Activated gamma-delta T cell treated with anti-CD3 and anti-CD28 coated beads, Interleukin-2, amount 50 U/mL, for 16 hours (primary cell): Measurements from ENCODE around the gene IRF4.

Experiments used
- DNase-seq: peaks from one replicate; pipeline ENCODE4 v3.0.0-alpha.2; 2020; ENCODE audit warnings: low read depth

The IRF4 gene

DNA sequence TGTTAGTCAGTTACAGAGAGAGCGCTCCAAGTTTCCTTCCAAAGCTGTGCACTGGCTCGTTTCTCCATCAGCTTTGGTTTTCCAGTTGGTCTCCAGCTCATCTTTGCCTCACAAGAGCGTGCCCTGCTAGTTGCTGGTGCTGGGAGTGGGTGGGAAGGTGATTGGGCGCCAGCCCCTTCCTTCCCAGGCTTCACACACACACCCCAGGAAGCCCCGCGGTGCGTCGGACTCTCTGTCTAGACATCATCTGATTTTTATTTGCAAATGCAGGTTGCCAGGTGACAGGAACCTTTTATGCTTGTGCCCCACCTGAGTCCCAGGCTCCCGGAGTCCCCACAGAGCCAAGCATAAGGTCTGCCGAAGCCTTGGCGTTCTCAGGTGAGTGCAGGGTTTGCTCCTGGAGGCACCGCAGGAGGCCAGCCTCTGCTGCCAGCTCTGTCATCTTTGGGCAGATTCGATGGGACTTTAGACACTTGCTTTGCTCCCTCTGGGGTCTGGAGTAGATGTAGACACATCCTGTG, 7.1 kb downstream of the IRF4 start:
- no peak for DNase-seq

DNA sequence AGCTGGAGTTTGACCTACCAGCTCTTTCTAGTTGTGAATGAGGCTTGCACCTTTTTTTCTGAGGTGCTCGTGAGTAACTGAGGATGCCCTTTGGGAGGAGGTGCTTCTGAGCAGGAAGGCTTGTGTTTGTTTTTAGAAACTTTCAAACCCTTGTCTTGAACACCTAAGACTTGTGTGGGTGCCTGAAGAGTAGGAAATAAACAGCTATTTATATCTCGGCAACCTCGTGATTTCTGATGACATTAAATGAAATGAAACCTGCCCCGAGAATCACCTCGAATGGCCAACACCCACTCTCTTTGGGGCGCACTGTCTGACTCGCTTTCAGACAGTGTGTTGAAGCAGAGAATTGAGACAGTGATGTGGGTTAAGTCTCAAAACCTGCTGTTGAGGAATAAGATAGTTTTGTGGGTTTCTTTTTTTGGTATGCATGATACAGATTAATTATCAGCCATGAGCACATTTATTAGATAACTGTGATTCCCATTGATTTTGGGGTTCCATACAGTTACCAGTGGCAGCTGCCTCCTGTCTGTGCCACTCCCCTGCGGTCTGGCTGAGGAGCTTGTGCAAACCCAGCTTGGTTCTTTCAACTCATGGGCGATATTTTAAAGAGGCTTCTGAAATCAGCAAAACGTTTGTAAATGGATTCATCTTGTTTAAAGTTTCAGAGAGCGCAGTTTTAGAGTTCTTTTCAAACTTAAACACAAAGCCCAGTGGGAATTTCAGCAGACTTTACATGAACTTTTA, 8.4 kb downstream of the IRF4 start:
- no peak for DNase-seq

DNA sequence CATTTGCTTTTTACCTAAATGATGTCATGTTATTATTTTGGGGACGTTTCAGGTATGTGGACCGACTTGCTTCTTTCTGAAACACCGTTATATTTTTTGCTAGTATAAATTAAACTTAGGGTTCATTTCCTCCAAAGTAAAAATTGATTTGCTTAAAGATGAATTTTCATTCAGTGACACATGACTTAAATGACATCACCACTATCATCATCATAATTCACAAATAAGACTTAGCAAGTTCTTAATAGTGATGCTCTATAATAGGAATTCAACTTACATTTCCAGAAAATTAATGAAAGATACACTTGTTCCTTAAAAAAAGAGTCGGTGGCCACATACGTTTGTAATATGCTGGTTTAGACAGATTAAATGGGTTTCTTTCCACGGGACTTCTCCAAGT, 9.3 kb downstream of the IRF4 start:
- no peak for DNase-seq

DNA sequence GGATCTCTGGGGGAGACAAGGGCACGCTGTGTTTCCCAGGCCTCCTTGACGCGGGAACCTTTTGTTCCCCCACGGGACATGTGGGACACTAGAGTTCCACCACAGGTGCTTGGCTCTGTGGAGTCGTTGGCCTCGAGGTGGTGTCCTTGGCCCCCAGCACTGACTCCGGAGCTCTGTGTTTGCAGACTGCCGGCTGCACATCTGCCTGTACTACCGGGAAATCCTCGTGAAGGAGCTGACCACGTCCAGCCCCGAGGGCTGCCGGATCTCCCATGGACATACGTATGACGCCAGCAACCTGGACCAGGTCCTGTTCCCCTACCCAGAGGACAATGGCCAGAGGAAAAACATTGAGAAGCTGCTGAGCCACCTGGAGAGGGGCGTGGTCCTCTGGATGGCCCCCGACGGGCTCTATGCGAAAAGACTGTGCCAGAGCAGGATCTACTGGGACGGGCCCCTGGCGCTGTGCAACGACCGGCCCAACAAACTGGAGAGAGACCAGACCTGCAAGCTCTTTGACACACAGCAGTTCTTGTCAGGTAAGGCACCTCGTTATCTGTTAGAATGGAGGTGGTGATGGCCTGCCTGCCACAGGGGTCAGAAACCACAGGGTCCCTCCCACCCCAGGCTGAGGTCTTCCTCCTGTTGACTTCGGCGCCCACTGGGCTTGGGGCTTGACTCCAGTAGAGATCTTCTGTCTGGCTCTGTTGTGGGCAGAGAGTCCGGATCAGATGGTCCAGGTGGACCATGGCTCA, 9.9 kb downstream of the IRF4 start:
- DNase-seq = no peak

DNA sequence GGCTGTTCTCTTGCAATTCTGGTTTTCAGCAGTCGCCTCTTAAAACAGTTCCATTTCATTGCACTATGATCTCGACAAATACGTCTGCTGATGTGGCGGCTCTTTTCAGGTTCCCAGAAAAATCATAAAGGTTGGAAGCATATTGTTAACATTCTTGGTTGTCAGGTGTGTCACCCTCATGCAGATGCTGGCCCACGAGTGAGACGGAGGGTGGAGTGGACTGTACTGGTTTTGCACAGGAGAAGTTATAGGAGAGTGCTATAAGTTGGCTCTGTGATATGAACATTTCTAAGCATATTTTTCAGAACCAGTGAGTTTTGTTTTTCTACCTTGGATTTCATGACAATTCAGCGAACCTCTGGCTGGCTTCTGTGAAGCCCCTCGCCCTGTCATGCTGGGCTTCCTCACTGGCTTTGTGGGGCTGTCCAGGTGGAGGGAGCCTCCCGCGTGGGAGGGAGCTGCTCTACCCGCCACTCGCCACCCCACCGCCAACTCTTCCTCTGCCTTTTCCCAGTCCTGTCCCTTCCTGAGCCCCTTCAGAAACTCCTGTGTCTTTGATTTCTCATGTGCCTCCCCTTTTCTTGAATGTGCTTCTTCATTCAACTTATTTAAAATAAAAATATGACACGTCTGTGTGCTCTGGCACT, 10.6 kb downstream of the IRF4 start:
- no peak for DNase-seq

DNA sequence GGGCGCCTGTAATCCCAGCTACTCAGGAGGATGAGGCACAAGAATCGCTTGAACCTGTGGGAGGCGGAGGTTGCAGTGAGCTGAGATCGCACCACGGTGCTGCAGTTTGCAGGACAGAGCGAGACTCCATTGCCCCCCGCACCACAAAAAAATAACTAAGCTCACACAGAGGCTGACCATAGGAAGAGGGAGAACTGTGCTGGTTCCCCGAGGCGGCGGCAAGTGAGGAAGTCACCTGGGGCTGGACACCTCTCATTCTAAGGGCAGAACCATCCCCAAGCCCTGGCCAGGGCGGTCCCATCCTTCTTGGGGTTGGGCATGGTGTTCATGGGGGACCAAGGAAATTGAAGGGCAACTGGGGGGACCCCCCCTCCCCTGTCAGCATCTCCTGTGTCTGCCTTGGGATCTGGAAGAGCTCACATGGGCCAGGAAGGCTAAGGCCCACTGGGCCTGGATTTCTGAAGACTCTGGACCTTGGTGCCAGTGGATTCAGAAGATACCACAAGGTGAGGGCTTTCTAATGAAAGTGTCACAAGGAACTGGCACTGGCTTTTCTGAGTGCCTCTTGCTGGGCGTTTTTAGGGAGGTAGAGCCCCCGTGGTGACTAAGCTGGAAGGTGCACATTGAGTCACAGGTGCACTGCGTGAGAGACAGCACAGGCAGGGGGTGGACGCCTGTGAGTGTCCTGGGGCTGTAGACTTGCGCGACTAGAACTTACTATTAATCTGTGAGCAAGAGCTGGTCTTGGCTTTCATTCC, 11.5 kb downstream of the IRF4 start:
- no peak for DNase-seq

DNA sequence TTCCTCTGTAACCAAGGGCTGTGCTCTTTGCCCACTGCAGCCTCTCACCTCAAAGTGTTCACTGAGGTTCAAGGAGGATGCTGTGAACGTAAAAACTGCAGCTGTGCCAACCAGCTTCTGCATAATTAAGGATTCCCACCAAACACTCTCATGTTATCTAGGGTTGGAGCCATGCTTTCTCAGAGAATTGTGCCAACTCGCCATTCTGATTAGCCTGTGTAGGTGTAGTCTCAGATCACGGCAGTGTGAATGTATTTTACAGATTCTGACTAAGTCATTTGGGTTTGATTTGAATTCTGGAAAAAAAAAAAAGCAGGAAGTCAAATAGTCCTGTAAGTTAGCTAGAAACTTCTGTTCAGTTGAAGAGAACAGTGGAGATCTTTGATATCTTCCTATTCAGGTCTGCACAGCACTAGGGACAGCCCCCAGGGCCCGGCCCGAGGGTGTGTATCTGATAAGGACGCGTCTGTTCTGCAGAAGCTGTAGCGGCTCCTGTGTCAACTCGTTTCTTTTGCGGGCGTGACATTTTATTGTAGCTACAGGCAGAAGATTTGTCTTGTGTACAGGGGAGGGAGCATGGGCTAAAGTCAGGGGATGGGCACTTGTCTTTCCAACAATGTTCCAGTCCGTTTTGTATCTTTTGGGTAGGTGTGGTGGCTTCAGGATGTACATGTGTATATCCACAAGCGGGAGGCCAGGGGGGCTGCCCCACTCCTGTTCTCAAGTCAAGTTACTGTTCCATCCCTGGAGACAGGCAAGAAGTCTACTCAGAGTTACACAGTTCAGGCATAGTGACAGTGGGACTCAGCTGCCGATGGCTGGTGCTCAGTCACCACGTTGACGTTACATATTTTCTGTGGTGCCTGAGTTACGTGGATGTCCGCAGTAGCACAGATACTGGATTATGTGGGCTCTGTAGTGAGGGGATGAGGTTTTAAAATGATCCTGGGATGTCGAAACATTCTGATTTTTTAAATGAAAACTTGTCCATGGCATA, 12.4 kb downstream of the IRF4 start:
- DNase-seq = no peak

DNA sequence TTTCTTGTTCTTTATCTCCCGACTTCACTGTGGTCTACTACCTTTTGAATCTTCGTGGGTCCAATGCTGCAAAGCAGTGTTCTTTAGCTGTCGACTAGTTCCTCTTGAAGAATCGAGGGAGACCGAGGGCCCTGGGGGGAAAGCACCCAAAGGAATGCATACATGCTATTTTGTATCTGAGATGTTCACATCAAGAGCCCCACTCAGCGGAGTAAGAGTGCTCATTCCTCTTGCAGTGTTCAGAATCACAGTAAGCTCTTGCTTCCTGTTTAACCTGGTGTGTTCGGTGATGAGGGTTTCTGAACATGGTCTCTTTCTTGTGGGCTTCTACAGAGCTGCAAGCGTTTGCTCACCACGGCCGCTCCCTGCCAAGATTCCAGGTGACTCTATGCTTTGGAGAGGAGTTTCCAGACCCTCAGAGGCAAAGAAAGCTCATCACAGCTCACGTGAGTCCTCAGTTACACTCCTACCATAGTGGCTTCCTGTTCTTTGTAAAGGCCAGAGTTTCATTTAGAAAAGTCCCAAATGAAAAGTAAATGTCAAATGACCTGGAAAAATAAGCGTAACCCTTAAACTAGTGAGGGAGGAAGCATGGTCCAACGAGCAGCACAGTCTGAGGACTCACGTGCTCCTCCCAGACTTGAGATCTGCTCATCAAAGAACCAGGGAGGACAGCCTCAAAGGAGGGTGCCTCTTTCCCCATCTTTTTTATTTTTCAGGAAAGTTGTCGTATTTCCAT, 13.3 kb downstream of the IRF4 start:
- DNase-seq = no peak

DNA sequence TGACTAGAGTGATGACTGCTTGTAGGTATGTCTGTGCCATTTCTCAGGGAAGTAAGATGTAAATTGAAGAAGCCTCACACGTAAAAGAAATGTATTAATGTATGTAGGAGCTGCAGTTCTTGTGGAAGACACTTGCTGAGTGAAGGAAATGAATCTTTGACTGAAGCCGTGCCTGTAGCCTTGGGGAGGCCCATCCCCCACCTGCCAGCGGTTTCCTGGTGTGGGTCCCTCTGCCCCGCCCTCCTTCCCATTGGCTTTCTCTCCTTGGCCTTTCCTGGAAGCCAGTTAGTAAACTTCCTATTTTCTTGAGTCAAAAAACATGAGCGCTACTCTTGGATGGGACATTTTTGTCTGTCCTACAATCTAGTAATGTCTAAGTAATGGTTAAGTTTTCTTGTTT, 16.6 kb downstream of the IRF4 start:
- no peak for DNase-seq

DNA sequence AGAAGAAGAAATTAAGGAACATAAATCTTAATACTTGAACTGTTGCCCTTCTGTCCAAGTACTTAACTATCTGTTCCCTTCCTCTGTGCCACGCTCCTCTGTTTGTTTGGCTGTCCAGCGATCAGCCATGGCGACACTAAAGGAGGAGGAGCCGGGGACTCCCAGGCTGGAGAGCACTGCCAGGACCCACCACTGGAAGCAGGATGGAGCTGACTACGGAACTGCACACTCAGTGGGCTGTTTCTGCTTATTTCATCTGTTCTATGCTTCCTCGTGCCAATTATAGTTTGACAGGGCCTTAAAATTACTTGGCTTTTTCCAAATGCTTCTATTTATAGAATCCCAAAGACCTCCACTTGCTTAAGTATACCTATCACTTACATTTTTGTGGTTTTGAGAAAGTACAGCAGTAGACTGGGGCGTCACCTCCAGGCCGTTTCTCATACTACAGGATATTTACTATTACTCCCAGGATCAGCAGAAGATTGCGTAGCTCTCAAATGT, 17.1 kb downstream of the IRF4 start:
- DNase-seq = no peak

DNA sequence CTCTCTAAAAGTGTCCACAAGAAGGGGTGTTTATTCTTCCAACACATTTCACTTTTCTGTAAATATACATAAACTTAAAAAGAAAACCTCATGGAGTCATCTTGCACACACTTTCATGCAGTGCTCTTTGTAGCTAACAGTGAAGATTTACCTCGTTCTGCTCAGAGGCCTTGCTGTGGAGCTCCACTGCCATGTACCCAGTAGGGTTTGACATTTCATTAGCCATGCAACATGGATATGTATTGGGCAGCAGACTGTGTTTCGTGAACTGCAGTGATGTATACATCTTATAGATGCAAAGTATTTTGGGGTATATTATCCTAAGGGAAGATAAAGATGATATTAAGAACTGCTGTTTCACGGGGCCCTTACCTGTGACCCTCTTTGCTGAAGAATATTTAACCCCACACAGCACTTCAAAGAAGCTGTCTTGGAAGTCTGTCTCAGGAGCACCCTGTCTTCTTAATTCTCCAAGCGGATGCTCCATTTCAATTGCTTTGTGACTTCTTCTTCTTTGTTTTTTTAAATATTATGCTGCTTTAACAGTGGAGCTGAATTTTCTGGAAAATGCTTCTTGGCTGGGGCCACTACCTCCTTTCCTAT, 17.9 kb downstream of the IRF4 start:
- no peak for DNase-seq

DNA sequence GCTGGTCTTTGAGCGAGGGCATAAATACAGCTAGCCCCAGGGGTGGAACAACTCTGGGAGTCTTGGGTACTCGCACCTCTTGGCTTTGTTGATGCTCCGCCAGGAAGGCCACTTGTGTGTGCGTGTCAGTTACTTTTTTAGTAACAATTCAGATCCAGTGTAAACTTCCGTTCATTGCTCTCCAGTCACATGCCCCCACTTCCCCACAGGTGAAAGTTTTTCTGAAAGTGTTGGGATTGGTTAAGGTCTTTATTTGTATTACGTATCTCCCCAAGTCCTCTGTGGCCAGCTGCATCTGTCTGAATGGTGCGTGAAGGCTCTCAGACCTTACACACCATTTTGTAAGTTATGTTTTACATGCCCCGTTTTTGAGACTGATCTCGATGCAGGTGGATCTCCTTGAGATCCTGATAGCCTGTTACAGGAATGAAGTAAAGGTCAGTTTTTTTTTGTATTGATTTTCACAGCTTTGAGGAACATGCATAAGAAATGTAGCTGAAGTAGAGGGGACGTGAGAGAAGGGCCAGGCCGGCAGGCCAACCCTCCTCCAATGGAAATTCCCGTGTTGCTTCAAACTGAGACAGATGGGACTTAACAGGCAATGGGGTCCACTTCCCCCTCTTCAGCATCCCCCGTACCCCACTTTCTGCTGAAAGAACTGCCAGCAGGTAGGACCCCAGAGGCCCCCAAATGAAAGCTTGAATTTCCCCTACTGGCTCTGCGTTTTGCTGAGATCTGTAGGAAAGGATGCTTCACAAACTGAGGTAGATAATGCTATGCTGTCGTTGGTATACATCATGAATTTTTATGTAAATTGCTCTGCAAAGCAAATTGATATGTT, 19.2 kb downstream of the IRF4 start:
- DNase-seq = no peak

DNA sequence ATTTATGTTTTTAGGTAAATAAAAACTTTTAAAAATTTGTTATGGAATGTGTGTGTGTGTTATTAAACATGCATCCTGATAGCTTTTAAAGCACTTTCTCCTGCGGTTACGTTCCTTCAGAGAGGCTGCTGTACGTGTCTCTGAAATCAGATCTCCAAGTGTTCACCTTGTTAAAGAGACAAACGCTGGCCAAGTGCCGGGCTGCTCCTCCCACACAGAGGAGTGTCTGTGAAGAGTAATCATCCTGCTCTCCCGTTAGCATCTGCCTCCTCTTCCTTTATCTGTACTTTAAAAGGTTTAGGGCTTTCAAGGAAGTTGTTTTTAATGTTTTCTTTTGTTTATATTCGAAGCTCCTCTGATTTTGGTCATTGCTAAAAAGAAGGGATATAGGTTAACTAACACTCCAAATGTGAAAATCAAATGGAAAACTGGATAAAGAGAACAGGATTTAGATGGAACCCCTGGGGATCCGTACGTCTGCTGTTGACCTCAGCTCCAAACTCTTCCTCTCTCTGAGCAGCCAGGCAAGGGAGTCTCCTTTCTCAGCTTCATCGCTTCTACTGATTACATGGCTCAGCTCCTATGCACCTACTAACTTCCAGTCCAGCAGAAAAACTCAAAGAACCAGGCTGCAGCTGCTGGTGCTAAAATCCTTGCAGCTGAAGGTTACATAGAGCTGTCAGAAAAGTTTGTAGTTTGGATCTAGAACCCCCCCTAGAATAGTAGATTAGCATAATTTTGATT, 20.0 kb downstream of the IRF4 start:
- no peak for DNase-seq

DNA sequence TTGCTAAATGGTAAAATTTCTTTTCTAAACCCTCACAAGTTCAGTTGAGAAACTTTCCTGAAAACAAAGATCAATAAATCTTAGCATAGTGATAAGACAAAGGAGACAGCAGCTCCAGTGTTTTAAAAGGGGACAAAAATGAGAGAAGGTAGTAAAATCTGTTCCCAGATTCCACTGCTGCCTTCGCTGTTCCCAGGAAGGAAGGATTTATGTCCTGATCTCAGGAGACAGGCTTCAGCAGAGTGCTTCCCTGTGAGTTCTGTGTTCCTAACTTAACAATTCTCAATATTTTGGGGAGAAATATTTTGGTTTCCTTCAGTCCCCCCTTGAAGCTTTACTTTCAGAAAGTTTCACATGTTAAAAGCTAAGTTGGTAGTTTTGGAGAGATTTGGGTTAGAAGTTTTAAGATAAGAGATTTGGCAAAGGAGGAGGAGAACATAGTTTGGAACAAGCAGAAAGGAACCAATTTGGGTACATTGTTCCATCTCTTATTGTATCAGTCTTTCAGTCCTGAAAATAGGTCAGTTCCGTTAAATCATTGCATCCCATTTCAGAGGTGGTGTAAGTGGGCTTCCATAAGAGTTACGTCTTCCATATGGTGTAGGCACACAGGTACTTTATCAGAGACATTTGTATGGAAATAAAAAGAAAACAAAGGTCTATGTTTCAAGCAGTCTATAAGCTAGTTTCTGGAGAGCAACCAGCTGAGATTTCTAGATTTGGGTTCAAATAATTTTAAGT, 20.8 kb downstream of the IRF4 start:
- DNase-seq = no peak

DNA sequence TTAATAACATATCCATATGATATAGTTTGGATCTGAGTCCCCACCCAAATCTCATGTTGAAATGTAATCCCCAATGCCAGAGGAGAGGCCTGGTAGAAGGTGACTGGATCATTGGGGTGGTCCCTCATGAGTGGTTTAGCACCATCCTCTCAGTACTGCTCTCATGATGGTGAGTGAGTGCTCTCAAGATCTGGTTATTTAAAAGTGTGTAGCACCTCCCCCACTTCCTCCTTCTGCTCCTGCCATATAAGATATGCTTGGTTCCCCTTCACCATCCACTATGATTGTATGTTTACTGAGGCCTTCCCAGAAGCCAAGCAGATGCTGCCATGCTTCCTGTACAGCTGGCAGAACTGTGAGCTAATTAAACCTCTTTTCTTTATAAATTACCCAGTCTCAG, 22.9 kb downstream of the IRF4 start:
- DNase-seq = no peak

DNA sequence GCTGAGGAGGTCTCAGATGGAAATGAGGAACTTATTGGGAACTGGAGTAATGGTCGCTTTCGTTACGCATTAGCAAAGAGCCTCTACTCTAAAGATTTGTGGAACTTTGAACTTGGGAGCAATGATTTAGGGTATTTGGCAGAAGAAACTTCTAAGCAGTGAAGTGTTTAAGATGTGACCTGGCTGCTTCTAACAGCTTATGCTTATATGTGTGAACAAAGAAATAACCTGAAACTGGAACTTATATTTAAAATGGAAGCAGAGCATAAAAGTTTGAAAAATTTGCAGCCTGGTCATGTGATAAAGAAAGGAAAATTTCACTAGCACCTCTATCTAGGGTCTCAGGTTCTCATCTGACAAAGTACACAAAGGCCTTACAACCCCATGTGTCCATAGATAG, 23.5 kb downstream of the IRF4 start:
- no peak for DNase-seq

DNA sequence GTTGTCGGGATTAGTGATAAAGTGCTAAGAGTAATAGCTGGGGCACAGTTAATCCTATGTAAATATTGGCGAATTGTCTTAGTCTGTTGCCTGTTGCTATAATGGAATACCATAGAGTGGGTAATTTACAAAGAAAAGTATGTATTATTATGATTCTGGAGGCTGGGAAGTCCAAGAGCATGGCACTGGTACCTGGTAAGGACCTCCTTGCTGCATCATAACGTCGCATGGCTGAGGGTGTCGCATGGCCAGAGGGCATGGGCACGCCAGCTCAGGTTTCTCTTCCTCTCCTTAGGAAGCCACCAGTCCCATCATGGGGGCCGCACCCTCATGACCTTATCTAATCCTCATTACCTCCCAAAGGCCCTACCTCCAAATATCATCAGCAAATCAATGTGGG, 29.7 kb downstream of the IRF4 start:
- DNase-seq = no peak
